Lower lobe of right lung (tissue), 2 donors: ENCODE measurements around the gene TTLL12. TPM values are rescaled to one million over a fixed set of nuclear protein-coding genes. Genes with fewer than 3 reads are reported as not detected.

Experiments
- ATAC-seq, 2 donors: fragments of 200-7000 bp; cut with Tn5 transposase; one replicate each; pipeline ENCODE4 v1.9.1; 2020 to 2022; ENCODE audit warnings: mild to moderate bottlenecking in 2 of 2, moderate library complexity in 2 of 2
- DNase-seq: peaks from one replicate; pipeline ENCODE4 v3.0.0-alpha.2; 2020
- H3K27ac ChIP-seq: fragments of 200-600 bp; one replicate; pipeline ENCODE4 v1.8.0; 2022
- H3K27me3 ChIP-seq: fragments of 200-600 bp; one replicate; pipeline ENCODE4 v1.8.0; 2022; ENCODE audit warnings: low read depth
- H3K36me3 ChIP-seq: fragments of 200-600 bp; one replicate; pipeline ENCODE4 v1.8.0; 2022; ENCODE audit warnings: mild to moderate bottlenecking
- H3K4me1 ChIP-seq: fragments of 200-600 bp; one replicate; pipeline ENCODE4 v1.8.0; 2022
- H3K4me3 ChIP-seq: fragments of 200-600 bp; one replicate; pipeline ENCODE4 v1.8.0; 2022; ENCODE audit warnings: mild to moderate bottlenecking
- H3K9me3 ChIP-seq: fragments of 200-600 bp; one replicate; pipeline ENCODE4 v1.8.0; 2022
- intact Hi-C: fragments of 100-400 bp; cut with DNase I; formaldehyde crosslinking; loops from one replicate; pipeline ENCODE4 v1.11.0; 2022
- total RNA-seq: library from RNA; stranded (reverse); fragmentation: NEBNext Ultra II Directional; extraction: Animal tissue kit (Norgen Biotek cat#: 25700); gene quantifications from one replicate; pipeline ENCODE4 v1.2.1, GENCODE V29; 2021
- TF ChIP-seq, protein P1 (sequence below): fragments of 200-600 bp; IDR thresholded peaks from one replicate; pipeline ENCODE4 v1.8.0; 2022; ENCODE audit warnings: antibody characterized with exemption, mild to moderate bottlenecking
- donor health status: DM: no; HTN: yes; CAD: no; lungs with severe emphysema.

The TTLL12 gene
- total RNA-seq, 1 donor from 2014 or later, result 21.6 TPM

DNA sequence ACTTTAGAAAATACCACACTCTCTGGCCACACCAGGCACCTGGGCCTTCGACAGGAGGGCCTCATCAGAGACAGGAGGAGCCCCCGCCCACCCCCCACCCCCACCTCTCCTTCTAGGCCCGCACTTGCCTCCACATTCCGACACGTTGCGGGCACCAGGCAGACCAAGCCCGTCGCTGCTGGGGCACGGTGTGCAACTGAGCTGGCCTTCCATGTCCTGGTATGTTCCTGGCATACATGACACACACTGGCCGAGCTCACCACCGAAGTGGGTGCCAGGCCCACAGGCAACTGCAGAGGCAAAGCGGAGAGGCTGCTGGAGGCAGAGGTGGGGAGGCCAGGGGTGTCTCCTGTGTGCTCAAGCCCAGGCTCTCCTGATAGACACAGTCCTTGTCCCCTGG, 27.0 kb upstream of the TTLL12 start:
- intact Hi-C loops, result no loop called here
- ATAC-seq, result no peak
- H3K4me1 ChIP-seq, result no peaks in the 10 kb centered on the region

DNA sequence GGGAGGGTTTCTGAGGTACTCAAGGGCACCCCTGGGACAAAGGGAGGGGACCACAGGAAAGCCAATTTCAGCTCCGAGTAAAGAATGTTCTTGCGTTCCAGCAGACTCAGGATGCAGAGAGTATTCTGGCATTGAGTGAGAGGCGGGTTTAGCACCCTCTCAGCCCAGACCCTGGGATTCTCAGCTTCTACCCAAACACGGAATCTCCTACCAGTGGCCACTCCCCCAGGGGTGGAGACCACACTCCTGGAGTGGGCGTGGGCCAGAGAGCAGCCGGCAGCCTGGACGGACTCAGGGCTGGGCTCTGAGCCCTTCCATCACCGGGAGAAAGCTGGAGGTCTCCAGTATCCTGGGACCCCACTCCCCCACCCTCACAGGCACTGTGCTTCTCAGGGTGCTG, 26.1 kb upstream of the TTLL12 start:
- peak; percentile 21 to 30 for ATAC-seq
- no peak for DNase-seq

More for the DNA sequence above, 27.0 kb upstream of the TTLL12 start:
- Histone ChIP-seq H3K36me3 (no peaks in the 10 kb centered on the region), H3K9me3 (no peaks in the 10 kb centered on the region), H3K27ac (no peak overlapping the region), H3K27me3 (no peaks in the 10 kb centered on the region), H3K4me3 (no peak overlapping the region)
- DNase-seq, result no peak
- TF ChIP-seq, protein P1, sequence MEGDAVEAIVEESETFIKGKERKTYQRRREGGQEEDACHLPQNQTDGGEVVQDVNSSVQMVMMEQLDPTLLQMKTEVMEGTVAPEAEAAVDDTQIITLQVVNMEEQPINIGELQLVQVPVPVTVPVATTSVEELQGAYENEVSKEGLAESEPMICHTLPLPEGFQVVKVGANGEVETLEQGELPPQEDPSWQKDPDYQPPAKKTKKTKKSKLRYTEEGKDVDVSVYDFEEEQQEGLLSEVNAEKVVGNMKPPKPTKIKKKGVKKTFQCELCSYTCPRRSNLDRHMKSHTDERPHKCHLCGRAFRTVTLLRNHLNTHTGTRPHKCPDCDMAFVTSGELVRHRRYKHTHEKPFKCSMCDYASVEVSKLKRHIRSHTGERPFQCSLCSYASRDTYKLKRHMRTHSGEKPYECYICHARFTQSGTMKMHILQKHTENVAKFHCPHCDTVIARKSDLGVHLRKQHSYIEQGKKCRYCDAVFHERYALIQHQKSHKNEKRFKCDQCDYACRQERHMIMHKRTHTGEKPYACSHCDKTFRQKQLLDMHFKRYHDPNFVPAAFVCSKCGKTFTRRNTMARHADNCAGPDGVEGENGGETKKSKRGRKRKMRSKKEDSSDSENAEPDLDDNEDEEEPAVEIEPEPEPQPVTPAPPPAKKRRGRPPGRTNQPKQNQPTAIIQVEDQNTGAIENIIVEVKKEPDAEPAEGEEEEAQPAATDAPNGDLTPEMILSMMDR, result no peak

DNA sequence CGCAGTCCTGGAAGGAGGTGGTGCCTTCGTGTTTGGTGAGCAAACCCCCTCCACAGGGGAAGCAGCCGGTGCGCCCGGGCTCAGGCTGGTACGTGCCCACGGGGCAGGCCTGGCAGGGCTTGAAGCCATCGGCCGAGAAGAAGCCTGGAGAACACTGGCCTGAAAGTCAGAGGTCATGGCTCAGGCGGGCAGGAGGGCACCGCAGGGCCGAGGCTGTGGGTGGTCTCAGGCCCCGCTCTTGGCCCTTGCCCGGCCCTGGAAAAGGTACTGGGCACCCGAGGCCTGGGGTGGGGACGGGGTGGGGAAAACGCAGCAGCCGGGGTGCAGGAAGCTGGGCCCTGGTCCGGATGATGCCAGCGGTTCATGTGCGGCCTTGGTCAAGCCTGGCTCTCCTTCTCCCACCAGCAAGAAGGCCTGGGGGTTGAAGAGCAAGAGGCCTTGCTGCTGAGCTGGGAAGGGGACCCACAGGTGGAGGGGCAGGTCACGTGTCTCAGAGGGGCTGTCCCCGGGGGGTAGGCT, 25.6 kb upstream of the TTLL12 start:
- Histone ChIP-seq H3K4me1 (no peaks in the 10 kb centered on the region), H3K27ac (no peak overlapping the region), H3K27me3 (no peaks in the 10 kb centered on the region), H3K4me3 (no peak overlapping the region), H3K9me3 (no peaks in the 10 kb centered on the region), H3K36me3 (no peaks in the 10 kb centered on the region)
- DNase-seq, result no peak
- intact Hi-C loops, result no loop called here
- no peak for ATAC-seq
- TF ChIP-seq, protein P1, result no peak

More for the DNA sequence above, 26.1 kb upstream of the TTLL12 start:
- Histone ChIP-seq H3K27ac (no peak overlapping the region), H3K36me3 (no peaks in the 10 kb centered on the region), H3K27me3 (no peaks in the 10 kb centered on the region), H3K4me3 (no peak overlapping the region), H3K9me3 (no peaks in the 10 kb centered on the region), H3K4me1 (no peaks in the 10 kb centered on the region)
- TF ChIP-seq, protein P1, result no peak
- intact Hi-C loops, result no loop called here

DNA sequence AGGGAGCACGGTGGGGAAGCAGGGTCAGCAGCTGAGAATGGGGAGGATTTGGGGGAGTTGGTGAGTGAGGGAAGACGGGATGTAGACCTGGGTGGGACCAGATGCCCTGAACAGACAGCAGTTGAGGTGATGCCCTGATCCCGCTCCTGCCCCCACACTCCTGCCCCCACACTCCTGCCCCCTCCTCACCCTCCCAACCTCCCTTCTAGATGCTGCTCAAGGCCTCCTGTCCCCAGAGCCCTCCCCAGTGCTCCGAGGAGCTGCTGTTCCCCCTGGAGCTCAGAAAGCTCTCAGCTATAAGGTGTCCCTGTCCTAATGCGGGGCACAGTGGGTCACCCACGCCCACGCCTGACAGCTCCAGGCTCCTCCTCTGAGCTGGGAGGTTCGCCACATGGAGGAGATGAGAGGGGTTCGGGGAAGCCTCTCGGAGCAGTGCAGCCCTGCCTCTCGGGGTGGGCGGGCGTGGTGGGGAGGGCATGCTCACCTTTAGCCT, 25.1 kb upstream of the TTLL12 start:
- Histone ChIP-seq H3K27me3 (no peaks in the 10 kb centered on the region), H3K4me1 (no peaks in the 10 kb centered on the region), H3K36me3 (no peaks in the 10 kb centered on the region), H3K27ac (no peak overlapping the region), H3K4me3 (no peak overlapping the region), H3K9me3 (no peaks in the 10 kb centered on the region)
- DNase-seq (no peak), ATAC-seq (no peak)
- TF ChIP-seq, protein P1, result no peak
- intact Hi-C loops, result no loop called here

DNA sequence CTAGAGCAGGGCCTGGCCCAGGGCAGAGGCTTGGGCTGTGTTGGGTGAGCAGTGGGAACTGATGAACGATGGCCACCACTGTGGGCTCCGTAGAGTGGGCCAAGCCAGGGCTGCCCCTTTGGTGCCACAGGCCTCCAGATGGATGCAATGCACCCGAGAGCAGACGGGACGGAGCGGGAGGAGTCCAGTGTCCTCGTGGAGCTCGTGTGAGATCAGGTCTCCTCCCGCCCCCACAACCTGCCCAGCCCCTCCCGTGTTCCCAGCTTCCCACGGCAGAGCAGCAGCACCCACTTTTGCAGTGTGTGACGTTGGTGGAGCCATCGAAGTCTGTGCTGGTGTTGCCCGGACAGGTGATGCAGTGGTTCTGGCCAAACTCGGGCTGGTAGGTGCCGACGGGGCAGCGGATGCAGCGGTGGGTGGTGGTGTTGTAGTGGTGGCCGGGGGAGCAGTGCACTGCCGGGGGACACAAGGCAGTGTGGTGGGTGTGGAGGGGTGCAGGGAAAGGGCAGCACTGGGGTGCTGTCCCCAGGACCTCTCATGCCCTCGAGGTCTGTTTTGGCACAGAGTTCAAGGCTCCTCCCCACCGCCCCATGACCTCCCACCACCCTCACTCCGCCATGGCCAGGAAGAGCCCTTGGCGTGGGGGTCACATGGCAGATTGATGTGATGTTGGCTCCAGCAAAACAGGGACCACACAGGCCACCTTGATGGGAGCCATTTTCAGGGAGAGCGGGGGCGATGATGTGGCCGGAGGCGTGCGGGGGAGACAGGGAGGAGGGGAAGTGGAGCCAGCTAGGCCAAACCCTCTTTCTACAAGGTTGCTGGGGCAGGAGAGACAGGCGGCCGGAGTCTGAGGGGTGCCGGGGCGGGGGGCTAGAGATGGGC, 23.9 kb upstream of the TTLL12 start:
- H3K27ac ChIP-seq, result no peak overlapping the region
- TF ChIP-seq, protein P1, result no peak
- DNase-seq (no peak), ATAC-seq (no peak)
- no peak overlapping the region for H3K4me3 ChIP-seq
- H3K27me3 ChIP-seq, result no peaks in the 10 kb centered on the region
- intact Hi-C loops, result no loop called here
- no peaks in the 10 kb centered on the region for H3K4me1 ChIP-seq
- no peaks in the 10 kb centered on the region for H3K36me3 ChIP-seq
- H3K9me3 ChIP-seq, result no peaks in the 10 kb centered on the region
